ENCODE data around the gene EBF3.

GRCh38 chr10:129854158-129854557, 109.9 kb downstream of the EBF3 start:
- TF ChIP-seq CTCF (IDR thresholded peaks at IDR 0.05; ENCODE audit: poor library complexity) (no peak), EZH2phosphoT487 (IDR thresholded peaks at IDR 0.05; ENCODE audit: low read depth, severe bottlenecking, unreplicated experiment) (no peak), EZH2 (IDR thresholded peaks at IDR 0.05; ENCODE audit: borderline replicate concordance) (no peak)
